Measurements from ENCODE around the gene SPIRE2.

- TF ChIP-seq CTCF (optimal IDR thresholded peaks at IDR 0.05 in 1 of 3, IDR thresholded peaks at IDR 0.05 in 1 of 3, conservative IDR thresholded peaks at IDR 0.05 in 1 of 3; ENCODE audit: extremely low read depth in 1 of 3, insufficient read depth in 2 of 3, low read length in 3 of 3) (no peak), EZH2 (IDR thresholded peaks at IDR 0.05; ENCODE audit: low read length) (no peak)
These were observed 83.9 kb downstream of the SPIRE2 start for GRCh38 chr16:89912143-89912542.
